Testis (tissue), 2 donors: ENCODE results near the gene MB21D2.

Experiments
- CTCF ChIP-seq, 3 experiments: fragments of 450-650 bp in 2 of 3; fragments of 200-600 bp in 1 of 3; sonication (generic) in 1 of 3; IDR thresholded peaks; one replicate each; pipeline ENCODE4 v1.5.1; 2016 to 2019; ENCODE audit warnings: antibody characterized with exemption in 3 of 3, mild to moderate bottlenecking in 2 of 3, moderate library complexity in 1 of 3
- POLR2A ChIP-seq: fragments of 450-650 bp; IDR thresholded peaks from one replicate; pipeline ENCODE4 v1.6.1; 2017; ENCODE audit warnings: antibody characterized with exemption, mild to moderate bottlenecking, moderate library complexity

- no peak for TF ChIP-seq CTCF (IDR thresholded peaks at IDR 0.05)
- TF ChIP-seq POLR2A, result no peak
Measured at GRCh38 chr3:192848371-192849233, 69.1 kb downstream of the MB21D2 start.
